NCI-H187 (cell line): ENCODE results near the gene PDE10A.

ENCODE experiments used
- DNase-seq, 2 experiments: peaks; one replicate each; lab custom pipeline; 2025; lab: John Stamatoyannopoulos, UW

PDE10A gene

GRCh38 chr6:165390475-165390874 lies 272.6 kb downstream of the PDE10A start:
- no peak for DNase-seq

- DNase-seq: no peak
Measured at GRCh38 chr6:165389534-165389933, 273.5 kb downstream of the PDE10A start.

DNA sequence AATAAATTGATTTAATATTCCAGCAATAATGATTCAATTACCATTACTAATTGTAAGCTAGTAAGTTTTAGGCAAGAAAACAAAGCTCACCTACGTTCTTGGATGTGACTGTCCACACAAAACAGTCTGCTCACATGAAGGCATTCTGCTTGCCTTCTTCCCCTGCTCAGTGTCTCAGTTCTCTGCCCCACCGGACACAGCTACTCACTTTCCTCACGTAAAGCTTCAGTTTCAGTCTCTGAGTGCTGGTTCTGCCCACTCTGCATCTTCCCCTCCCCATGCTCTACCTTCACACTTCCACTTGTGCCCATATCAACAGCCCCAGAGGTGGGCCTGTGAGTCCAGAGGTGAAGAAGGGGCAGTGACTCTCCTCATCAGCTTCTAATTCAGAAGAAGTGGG lies 279.7 kb downstream of the PDE10A start:
- DNase-seq: no peak

- no peak for DNase-seq
Measured at GRCh38 chr6:165376100-165376499, 286.9 kb downstream of the PDE10A start.

DNA sequence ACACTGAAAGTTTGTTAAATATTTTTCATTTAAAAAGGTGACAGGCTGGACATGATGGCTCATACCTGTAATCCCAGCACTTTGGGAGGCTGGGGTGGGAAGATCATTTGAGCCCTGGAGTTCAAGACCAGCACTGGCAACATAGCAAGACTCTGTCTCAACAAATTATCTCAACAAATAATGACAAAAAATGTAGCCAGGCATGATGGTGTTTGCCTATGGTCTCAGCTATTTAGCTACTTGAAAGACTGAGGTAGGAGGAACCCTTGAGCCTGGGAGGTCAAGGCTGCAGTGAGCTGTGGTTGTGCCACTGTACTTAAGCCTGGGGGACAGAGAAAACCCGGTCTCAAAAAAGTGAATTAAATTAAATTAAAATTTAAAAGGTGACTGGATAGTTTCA lies 297.7 kb downstream of the PDE10A start:
- DNase-seq: no peak

DNA sequence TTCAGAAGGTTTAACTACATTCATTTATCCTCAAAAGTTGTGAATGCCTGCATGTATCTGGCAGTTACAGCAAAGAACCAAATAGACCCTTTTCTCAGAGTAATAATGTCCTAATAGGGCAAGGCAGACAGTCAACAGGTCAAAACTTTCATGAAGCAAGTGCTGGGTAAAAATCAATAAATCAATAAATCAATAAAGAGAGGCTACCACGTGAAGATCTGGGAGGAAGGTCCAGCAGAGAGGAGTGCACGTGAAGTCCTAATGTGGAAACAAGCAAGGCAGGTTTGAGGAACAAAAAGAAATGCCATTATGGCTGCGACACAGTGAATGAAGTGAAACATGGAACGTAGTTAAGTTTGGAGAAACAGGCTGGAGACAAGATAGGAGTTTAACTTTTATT lies 317.3 kb downstream of the PDE10A start:
- DNase-seq: no peak

DNA sequence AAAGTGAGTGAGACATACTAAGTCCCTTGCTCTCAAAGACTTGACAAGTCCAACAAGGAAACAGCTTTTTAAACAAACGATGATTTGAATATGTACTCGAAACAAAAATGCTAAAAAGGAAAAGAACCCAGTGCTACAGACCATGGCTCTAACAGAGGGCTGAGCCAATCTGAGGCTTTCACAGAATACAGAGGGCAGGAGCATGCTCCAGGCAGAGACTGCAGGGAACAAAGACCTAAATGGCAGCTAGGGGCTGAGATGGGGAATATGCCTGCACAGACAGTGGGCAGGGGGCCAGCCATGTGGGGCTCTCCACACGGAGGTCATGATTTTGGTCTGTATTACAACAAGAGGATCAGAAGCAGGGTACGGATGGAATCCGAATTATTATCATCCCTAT lies 322.5 kb downstream of the PDE10A start:
- no peak for DNase-seq

- no peak for DNase-seq
Measured at GRCh38 chr6:165325609-165326008, 337.4 kb downstream of the PDE10A start.

DNA sequence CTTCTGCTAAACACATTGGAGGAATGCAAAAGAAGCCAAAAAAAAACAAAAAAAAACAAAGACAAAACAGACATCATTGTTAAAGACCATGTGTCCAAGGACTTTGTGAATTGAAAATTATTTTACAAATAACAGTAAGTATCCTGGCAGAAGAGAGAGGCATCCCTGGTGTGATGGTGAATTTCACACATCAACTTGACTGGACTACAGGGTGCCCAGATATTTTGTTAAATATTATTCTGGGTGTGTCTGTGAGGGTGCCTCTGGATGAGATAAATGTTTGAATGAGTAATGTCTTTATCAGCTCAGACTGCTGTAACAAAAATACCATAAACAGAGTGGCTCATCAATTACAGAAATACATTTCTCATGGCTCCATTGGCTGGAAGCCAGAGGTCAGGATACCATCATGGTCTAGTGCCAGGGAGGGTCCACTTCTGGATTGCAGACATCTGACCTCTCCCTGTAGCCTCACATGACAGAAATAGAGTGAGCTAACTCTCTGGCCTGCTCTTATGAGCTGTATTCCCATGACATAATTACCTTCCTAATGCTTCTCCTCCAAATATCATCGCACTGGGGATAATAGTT lies 341.4 kb downstream of the PDE10A start:
- no peak for DNase-seq

DNA sequence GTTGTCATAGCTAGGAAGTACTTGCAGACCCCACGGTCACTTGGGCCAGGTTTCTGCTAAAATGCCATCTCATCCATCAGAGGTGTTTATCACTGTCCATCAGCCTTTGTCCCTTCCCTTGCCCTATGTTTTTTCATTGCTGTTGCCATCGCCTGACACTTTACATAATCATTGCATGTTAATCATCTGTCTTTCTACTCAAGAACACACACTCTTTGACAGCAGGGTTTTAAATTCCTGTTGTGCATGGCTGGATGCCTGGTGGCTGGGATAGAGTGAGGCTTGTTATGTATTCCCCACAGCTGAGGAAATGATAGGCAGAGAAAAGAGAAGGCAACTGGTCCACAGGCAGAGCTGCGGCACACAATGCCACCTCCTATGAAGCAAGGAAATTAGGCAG lies 341.9 kb downstream of the PDE10A start:
- DNase-seq: no peak

- DNase-seq: no peak
Measured at GRCh38 chr6:165317723-165318122, 345.3 kb downstream of the PDE10A start.

GRCh38 chr6:165308926-165309731 lies 353.9 kb downstream of the PDE10A start, which contains the start of gene C6orf118:
Gene C6orf118, minus strand, starts transcription at chr6:165309605. Its CDS starts 19 bp downstream, at chr6:165309586.
- no peak for DNase-seq

DNA sequence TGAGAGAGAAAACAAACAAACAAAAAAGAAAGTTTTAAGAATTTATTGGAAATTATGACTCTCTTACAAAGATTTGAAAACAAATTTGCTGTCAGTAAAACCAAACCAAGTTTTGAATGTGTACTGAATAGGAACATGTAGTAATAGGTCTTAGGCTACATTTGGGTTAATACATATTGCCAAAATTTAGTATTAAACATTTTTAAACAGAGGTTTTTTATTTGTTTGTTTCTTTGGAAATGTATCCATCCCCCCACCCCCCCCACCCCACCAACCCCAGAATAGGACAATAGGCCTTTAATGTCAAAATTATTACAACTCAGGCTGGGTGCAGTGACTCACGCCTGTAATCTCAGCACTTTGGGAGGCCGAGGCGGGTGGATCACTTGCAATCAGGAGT lies 356.1 kb downstream of the PDE10A start:
- DNase-seq: no peak

DNA sequence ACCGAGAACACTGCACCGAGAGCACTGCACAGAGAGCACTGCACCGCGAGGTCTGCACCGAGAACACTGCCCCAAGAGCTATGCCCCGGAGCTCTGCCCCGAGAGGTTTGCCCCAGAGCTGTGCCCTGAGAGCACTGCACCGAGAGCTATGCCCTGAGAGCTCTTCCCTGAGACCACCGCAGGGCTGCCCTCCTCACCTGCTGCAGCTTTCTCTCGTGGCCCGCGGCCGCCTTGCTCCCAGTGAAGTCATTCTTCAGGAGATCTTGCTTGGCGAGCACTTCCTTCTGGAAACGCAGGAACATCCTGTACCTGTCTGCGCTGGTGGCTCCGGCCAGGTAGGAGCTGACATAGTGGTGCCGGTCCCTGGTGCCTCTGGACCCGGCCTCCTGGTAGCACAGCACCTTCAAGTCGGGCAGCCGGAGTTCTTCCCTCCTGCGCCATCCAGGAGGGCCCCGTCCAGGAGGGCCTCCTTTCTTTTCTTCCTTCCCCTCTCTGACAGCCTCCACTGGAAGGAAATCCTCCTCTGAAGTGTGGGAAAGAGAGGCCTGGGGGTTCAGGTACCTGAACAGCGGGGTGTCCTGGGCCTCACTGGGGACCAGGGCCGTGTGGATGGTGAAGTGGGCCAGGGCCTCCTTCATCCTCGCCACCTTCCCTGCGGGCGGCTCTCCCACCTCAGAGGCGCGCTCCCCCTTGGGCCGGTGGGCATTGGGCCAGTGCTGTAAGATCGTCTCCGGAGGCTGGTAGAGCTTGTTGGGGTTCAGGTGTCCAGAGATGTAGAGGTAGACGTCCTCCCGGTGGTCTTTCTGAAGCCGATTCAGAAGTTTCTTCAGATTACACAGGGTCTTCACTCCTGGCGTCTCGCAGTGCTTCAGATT lies 361.4 kb downstream of the PDE10A start:
- DNase-seq: no peak

- no peak for DNase-seq
Measured at GRCh38 chr6:165300422-165300936, 362.6 kb downstream of the PDE10A start.

GRCh38 chr6:165298875-165299274 lies 364.2 kb downstream of the PDE10A start:
- DNase-seq: no peak

DNA sequence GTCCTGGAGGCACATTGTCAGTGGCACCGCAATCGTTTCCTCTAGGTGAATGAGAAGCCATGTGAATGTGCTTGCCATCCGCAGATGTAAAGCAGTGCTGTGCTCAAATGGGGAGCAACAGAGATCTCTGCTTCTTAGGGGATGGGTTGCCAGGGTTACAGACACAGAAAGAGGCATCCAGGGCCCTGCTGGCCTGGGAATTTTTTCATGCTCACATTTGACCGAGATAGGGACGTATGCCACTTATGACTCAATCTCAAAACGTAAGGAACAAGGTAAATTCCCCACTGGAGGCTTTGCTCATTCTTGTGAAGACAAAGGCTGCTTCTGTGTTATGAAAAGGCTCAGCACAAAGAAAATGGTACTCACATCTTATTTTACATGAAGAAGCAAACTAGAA lies 364.6 kb downstream of the PDE10A start:
- DNase-seq: no peak

GRCh38 chr6:165292657-165293056 lies 370.4 kb downstream of the PDE10A start:
- DNase-seq: no peak
